ENCODE data around the gene RNASEH2A.
"Not testable (repeated sequence)": the region's sequence is repeated elsewhere in the genome, so short reads cannot be mapped to it uniquely, and the experiment has no call there.

Gene RNASEH2A

GRCh38 chr19:12834566-12834943 is 28.2 kb downstream of the RNASEH2A start, which contains the start of gene RTBDN:
Gene RTBDN, minus strand, starts transcription at chr19:12834579. Its CDS starts 4,600 bp downstream, at chr19:12829979.
- no peak for DNase-seq

DNA sequence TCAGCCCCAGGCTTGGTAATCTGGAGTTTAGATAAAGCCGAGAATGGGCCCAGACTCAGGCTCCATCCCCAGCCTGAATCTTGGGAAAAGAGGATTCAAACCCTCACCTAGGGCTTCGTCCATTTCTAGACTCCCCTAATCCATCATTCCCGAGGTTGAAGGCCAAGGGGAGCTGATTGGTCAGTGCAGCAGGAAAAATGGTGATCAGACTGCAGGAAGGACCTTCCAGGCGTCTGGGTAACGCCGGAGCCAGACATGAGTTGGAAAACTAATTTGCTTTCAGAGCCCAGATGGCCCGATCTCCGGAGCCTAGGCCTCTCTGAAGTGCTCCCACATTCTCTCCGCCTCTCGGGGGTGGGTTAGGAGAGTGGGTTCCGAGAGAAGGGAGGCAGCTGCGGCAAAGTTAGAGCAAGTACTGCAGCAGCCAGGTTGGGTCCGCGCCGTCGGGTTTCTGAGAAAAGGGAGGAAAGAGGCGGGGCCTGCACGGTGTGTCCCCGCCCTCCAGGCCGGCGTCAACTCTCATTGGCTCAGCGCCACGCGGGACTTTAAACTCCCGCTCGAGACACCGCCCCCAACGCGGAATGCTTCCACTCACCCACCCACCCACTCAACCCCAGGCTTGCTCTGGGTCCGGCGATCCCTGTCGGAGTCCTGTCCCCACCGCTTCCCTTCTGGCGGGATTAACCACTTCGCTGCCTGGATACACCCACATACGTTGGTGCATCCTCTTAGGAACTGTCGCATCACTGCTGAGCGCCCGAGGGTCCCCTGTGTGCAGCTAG is 28.8 kb downstream of the RNASEH2A start:
- peak in 1 of 3 experiments; percentile 50 for DNase-seq

DNA sequence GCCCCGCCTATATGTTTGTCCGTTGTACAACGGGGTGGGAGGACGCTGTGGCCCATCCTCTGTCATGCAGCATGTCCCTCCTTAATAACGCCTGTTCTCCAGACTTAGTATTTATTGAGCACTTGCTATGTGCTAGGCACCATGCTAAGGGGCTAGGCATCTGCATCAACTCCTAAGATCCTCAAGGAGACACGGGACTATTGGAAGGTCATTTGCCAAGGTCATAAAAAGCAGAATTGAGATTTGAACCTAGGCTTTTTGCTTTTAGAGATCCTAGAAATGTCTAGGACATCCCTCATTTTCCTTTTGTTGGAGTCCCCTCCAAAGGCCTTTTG is 30.1 kb downstream of the RNASEH2A start:
- DNase-seq, result no peak

DNA sequence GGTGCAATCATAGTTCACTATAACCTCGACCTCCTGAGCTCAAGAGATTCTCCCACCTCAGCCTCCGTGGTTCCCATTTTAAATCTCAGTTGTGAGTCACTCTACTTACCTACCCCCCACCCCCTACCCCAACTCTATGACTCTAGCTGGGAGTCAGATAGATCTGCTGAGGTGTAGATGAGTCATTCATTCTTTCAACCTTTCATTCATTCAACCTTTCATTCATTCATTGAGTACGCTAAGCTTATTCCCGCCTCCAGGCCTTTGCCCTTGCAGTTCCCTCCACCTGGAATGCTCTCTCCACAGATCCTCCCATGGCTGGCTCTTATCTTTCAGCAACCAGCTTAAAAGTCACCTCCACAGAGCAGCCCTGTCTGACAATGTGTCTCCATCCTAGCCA is 30.8 kb downstream of the RNASEH2A start:
- no peak for DNase-seq

- peak; percentile 44 to 83 (median 81) for DNase-seq
Measured at GRCh38 chr19:12838182-12838885, 31.9 kb downstream of the RNASEH2A start, which contains the start of gene MAST1. Gene MAST1, plus strand, starts transcription at chr19:12838515. Its CDS starts 58 bp downstream, at chr19:12838573.

DNA sequence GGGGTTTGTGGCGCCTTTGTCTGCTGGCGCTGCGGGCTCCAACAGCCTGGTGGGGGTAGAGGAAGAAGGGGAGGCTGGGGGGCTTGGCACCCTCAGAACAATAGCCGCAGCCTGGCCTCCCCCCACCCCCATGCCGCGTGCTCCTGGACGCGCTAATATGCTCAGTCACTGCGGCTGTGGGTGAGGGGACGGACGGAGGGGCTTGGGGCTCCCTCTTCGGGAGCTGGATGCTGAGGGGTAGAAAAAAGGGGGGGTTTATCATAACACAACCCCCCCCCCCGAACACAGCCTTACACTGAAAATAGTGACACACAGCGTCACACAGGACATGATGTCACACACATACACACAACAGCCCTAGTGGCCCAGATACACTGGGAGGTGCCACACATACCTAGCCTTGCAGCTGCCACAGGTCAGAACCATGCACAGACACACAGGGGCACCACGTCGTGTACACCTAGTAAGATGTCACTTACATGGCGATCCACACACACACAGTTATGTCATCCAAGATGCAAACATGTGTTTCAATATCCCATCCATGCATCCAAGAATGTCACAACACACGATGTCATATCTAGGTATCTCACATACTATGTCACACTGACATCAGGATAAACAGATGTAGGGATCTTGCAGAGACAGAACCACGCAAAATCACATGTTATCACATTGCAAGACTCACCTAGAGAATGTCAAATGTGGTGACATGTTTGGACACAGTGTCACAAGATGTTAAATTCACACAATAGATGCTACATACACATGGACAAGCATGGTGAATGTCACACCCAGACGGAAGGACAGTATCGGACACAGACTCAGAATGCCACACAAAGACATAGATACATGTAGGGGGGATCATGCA is 32.7 kb downstream of the RNASEH2A start:
- peak in 2 of 3 experiments; percentile 46 to 61 for DNase-seq

DNA sequence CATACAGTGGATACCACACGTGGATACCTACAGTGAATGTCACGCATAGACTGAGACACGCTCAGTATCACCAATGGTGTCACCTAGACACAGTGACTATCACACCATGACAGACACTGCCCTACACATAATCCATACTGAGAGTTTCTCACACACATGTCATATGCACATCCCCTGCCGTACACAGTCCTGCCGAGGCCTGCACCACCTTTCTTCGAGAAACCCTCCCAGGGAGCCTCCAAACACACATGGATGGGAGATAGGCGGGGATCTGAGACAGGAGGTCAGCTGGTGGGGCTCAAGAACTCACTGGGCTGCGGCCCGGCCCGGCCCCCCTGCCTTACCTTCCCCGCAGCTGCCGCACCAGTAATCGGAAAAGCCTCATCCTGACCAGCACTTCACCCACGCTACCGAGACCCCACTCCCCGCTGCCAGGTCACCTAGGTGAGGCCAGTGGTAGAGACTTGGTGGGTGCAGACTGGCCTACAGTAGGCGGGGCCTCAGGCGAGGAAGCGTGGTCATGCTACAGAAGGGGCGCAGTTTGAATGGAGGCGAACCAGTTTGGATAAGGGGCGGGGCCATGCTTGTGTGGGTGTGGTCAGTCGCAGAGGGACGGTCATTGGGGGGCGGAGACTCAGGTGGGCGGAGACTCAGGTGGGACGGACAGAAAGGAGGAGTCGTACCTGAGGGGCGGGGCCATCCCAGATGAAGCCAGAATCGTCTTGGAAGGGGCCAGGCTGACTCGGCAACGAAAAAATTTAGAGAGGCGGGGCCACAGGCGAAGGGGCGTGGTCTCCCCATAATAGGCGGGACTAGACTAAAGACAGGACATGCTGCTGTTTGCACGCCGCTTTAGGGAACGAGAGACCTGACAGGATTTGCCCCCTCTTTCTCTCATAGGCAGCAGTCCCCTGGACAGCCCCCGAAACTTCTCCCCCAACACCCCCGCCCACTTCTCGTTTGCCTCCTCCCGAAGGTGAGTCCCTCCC is 34.0 kb downstream of the RNASEH2A start:
- DNase-seq, result peak; percentile 79 to 96 (median 86)

DNA sequence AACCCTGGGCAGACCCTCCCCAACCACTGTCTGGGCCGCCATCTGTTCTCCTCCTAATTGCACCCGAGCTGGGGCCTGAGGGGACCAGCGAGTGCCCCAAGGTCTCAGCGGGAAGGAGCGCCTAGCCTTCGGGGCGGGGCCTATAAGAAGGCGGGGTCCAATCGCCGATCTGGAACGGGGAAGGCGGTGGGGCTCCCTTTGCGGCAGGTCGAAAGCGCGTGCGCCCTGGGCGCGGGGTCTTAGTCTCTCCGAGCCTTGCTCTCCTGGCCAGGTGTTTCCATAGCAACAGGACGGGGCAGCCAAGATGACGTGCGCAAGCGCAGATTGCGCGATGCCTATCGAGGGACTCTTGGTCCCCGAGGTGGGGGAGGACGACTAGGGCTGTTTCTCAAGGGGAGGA is 34.7 kb downstream of the RNASEH2A start:
- DNase-seq, result peak; percentile 84 to 99 (median 98)

- DNase-seq, result no peak
Measured at GRCh38 chr19:12842511-12842910, 36.1 kb downstream of the RNASEH2A start.

DNA sequence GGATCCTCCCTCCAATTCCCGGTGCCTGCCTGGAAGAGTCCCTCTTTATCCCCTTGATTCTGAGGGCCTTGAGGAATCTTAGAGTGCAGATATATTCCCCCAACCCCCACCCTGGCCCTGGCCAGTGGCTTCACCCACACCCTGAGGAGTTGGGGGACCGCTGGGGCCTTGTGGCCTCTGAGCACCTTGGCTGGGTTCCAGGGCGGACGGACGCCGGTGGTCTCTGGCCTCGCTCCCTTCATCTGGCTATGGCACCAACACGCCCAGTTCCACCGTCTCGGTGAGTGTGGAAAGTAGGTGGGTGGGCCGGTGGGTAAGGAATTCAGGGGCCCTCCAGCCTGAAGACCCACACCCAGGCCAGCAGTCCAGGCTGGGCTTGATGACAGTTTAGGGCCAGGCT is 36.9 kb downstream of the RNASEH2A start:
- no peak for DNase-seq

DNA sequence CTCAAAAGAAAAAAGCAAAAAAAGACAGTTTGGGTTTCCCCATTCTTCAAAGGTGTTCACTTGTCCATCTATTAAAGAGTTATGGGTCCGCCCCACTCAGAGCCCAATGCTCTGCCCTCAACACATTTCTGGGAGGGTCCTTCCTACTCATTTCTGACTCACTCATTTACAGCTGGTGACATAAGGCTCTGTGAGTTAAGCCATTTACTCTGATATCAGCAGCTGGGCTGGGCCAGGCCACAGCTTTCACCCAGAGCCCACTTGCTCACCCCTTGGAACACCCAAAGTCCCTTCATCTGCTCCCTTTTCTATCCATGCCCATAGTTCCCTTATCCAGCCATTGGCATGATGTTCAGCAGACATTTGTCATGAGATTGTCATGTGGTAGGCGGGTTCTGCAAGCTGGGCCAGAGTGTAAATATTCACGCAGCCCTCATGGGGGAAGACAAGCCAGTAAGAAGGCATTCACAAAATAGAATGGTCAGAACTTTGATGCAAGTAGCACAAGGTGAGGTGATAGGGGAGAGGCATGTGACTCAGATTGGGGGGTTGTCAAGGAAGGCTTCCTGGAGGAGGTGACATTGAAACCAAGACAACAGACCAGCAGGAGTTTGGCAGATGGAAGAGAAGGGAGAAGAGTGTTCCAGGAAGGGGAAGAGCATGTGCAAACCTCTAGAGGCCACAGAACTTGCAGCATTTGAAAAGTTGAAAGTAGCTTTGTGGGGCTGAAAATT is 37.8 kb downstream of the RNASEH2A start:
- no peak for DNase-seq

DNA sequence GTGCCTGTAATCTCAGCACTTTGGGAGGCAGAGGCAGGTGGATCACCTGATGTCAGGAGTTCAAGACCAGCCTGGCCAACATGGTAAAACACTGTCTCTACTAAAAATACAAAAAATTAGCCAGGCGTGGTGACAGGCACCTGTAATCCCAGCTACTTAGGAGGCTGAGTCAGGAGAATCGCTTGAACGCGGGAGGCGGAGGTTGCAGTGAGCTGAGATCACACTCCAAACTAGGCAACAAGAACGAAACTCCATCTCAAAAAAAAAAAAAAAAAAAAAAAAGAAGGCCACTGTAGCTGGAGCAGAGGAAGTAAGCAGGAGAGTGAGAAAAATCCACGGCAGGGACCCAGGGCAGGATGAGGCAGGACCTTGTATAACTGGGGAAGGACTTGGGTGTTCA is 40.2 kb downstream of the RNASEH2A start:
- DNase-seq, result not testable (repeated sequence)

- peak; percentile 59 to 77 (median 62) for DNase-seq
Measured at GRCh38 chr19:12847159-12848139, 41.1 kb downstream of the RNASEH2A start.

DNA sequence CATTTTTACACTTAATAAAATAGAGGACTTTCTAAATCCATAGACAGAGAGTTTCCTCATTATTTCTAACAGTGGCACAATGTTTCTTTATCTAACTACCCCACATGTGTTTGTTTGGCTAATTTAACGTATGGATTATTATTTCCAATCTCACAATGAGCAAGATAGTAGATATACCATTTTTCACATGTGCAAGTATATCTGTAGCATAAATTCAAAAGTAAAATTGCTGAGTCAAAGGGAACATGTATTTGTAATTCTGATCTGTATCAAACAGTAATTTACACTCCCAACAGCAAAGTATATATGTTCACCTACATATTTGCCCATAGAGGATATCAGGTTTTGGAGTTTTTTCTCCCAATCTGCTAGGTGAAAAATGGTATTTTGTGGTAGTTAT is 50.3 kb downstream of the RNASEH2A start:
- no peak for DNase-seq

GRCh38 chr19:12858041-12858928 is 51.9 kb downstream of the RNASEH2A start:
- DNase-seq, result no peak

GRCh38 chr19:12859546-12859945 is 53.2 kb downstream of the RNASEH2A start:
- no peak for DNase-seq

All from NCI-H1417 (cell line).